Activated CD4-positive, alpha-beta T cell treated with anti-CD3 and anti-CD28 coated beads for 1 hour (primary cell): ENCODE data around the gene KRT80.

Source experiments
- DNase-seq: peaks from one replicate; pipeline ENCODE4 v3.0.0-alpha.2; 2020

The KRT80 gene

DNA sequence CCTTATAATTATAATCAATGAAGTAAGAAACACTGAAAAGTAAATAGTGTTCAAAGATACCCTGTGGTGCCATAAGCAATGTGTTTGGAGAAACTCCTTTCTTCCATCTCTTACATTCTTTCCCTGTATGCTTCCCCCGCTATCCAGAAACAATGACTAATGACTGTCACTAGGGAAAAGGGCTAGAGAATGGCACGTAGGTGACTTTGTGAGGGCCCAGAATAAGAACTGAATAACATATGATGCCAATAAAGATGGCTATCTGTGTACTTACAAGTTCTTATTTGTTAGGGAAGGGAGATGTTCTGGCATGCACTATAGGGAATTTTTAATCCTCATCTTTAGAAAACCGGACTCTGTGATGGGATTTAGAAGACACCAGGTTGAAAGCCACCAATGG, 36.6 kb upstream of the KRT80 start:
- no peak for DNase-seq

DNA sequence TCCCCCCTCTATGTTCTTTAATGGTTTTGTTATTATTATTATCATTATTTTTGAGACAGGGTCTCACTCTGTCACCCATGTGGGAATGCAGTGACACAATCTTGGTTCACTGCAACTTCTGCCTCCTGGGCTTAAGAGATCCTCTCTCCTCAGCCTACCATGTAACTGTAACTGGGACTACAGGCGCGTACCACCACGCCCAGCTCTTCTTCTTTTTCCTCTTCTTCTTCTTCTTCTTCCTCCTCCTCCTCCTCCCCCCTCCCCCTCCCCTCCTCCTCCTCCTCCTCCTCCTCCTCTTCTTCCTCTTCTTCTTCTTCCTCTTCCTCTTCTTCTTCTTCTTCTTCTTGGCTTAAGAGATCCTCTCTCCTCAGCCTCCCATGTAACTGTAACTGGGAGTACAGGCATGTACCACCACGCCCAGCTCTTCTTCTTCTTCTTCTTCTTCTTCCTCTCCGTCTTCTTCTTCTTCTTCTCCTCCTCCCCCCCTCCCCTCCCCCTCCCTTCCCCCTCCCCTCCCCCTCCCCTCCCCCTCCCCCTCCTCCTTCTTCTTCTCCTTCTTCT, 35.9 kb upstream of the KRT80 start:
- DNase-seq, result no peak

DNA sequence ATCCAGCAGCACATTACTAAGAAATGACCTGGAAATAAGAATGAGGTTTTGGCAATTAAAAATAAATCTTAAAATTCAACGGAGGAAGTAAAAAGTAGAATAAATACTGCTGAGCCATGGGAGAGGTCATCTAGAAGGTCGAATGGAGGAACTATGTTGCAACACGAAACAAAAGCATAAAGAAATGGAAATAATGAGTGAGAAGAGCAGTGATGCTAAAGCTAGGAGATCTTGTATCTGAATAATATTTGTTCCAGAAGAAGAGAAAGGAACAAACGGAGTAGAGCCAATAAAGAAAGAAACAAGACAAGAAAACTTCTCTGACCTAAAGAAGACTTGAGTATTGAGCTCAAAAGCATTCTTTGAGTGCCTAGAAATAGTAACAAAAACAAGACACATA, 34.6 kb upstream of the KRT80 start:
- no peak for DNase-seq

DNA sequence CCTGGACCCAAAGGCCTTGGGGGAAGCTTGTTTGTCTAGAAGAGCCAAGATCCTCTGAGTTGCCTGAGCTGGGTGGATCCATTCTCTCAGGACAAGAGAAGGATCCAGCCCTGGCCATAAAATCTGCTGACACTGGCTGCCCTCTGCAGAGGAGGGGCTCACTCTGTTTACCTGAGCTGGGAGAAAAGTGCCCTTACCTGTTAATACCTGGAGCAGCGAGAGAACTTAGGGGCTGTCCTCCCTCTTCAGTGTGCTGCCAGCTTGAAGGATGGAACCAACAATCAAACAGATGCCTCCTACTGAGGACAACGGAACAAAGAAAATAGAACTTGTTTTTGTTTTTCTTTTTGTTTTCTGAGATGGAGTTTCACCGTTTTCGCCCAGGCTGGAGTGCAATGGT, 33.9 kb upstream of the KRT80 start:
- DNase-seq, result no peak

DNA sequence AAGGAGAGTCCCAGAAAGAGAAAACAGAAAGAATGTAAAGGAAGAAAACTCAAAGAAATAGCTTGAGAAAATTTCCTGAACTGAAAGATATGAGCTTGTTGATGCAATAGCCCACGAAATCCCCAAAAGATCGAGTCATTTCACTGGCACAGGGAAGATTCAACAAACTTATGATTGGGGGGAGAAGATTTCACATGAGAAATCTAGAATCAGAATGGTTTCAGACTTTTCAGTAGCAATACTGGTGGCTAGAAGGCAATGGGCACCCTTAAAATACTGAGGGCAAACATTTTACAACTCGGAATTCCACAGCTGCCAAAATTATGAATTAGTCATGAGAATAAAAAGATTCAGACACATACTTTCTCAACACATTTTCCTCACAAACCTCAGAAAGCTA, 32.3 kb upstream of the KRT80 start:
- no peak for DNase-seq

DNA sequence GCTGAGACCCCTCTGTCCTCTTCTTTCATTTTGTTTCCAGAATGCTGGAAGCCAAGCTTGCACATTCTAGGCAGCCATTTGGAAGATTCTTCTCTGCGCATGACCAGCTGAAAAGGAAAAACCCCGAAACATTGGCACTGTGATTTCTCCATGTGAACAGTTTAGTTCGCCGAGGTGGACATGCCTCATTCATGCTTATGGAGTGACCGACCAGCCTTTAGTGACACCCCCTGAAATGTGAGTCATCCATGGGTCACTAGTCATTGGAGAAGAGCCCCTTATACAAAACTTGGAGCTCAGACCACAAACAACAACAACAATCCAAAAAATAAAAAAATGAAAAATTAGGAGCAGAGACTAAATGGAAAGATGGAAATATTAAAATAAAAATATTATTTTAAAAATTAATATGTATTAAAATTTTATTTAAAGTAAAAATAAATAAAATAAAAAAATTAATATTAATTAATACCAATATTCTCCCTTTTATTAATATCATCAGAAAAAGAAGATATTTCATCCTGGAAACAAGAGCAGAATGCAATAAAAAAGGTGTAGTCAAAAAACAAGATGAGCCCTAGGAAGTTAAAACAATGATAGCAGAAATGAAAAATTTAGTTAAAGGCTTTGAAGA, 31.7 kb upstream of the KRT80 start:
- DNase-seq, result no peak

DNA sequence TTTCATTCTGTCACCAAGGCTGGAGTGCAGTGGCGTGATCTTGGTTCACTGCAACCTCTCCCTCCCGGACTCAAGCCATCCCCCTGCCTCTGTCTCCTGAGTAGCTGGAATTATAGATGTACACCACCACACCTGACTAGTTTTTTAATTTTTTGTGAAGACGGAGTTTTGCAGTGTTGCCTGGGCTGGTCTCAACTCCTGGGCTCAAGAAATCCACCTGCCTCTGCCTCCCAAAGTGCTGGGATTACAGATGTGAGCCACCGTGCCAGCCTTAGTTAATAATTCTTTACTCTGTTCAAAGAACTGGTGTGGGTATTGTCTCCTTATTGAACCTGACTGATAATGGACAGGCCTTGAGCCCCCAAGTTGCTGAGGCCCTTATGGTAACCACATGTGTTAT, 30.9 kb upstream of the KRT80 start:
- no peak for DNase-seq

DNA sequence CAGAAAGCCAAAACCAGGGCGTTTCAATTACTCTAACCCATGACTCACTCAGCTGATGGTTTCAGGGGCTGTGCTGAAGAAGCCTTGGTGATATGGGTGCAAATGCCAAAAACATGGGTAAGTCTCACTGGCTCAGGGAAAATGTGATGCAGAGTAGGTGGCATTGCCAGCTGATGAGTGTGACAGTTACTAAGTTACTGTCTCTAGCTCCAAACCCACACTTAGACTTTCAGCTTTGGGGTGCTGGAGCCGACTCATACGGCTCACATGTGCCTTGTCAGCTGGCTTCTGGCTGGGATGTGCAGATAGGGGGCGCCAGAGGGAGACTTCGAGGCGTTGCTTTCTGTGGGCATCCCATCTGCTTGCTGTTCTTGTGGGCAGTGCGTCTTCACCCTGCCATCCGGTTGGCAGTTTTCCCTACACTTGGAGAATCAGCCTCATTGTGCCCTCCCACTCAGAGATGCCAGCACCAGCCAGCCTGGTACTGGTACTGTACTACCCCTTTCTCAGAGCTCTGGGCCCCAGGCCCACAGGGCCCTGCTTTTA, 30.2 kb upstream of the KRT80 start:
- peak; percentile 15 for DNase-seq

DNA sequence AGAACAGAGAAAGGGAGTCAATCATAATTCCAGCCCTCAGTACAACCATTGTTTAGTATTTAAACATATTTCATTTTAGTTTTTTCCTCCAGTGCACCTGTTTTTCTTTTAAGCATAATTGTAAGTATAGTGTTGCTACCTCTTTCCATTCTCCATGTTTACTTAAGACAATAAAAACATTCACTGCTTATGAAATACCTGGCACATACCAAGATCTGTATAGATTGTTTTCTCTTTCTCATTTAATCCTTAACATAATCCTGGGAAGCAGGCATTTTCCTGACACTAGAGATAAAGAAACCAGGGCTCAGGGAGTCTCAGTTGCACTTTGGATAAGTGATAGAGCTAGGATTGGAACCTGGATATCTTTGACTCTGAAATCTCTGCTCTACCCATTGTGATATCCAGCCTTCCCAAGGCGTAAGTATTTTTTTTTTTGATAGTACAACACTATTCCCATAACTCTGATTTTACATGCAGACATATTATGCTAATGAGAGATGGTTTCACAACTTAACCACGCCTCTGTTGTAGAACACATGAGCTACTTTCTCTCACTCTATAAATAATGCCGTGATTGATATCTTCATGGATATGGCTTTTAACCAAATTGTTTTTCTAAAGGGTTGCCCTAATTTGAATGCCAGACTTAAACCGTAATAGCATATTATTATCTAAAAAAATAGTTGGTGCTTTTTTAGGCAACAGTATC, 29.4 kb upstream of the KRT80 start:
- no peak for DNase-seq

DNA sequence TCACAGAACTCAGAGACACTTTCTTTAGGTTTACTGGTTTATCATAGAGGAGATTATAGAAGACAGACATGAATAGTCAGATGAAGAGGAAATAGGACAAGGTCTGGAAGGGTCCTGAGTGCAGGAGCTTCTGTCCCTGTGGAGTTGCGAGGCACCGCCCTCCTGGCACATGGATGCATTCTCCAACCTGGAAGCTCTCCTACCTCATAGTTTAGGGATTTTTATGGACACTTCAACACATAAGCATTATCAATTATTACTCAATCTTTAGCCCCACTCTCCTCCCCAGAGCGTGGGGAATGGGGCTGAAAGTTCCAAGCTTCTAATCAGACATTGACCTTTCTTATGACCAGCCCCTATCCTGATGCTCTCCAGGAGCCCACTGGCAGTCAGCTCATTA, 28.7 kb upstream of the KRT80 start:
- no peak for DNase-seq

DNA sequence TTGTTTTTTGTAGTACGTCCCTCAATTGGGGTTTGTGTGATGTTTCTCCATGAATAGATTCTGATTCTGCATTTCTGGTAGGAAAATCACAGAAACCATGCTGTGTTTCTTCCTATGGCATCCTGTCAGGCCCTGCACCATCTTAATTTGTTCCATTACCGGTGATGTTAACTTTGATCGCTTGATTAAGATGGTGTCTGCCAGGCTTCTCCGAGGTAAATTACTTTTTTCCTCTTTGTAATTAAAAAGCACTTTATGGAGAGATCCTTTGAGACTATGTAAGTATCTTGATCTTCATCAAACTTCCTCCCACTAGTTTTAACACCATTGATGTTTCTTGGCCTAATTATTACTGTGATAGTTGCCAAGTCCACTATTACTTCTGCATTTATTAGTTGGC, 26.2 kb upstream of the KRT80 start:
- no peak for DNase-seq

DNA sequence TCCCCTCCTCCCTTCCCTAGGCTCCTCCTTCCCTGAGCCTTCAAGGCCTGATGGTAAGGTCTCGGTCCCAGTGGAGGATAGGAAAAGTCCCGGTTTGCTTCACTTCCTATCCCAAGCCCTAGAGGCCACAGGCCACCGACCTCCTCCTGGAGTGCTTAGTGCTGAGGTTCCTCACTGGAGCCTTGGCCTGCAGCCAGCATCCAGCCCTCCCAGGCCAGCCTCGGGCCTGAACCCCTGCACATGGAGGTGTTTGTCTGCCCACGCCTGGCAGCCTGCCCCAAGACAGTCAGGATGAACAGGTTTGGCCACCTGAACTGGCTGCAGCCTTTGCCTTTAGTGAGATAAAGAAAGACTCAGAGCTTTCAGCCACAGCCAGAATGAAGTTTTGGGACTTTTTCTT, 25.4 kb upstream of the KRT80 start:
- no peak for DNase-seq

DNA sequence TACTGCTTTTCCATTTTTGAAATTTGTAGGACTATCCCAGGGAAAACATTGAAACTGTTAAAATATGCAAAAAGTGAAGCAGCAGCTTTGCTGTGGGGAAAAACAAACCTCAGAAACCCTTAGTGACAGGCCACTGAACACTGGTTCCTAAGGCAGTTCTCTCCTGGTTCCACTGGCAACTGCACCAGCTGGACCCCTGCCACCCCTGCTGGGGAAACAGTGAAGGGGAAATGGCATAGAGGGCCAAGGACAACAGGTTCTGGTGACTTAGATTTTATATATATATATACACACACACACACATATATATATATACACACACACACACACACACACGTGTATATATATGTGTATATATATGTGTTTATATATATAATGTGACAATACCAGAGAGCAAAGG, 25.0 kb upstream of the KRT80 start:
- no peak for DNase-seq

DNA sequence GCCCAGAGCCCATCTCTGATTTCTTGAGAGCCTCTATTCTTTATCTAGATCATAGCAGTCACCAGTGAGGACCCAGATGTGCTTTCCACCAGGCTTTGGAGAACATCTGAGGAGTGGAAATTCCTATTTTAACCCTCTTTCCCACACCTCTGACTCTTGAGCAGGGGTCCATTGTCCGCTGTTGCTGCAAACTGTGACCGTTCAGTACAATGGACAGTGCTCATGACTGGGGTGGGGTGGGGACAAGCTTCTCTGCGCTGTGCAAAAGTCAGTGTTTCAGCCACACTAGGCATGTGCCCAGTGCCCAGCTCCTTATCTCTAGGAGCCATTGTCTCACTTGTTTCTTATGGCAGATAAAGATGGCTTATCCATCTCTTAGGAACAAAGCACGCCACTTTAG, 24.3 kb upstream of the KRT80 start:
- DNase-seq, result no peak

DNA sequence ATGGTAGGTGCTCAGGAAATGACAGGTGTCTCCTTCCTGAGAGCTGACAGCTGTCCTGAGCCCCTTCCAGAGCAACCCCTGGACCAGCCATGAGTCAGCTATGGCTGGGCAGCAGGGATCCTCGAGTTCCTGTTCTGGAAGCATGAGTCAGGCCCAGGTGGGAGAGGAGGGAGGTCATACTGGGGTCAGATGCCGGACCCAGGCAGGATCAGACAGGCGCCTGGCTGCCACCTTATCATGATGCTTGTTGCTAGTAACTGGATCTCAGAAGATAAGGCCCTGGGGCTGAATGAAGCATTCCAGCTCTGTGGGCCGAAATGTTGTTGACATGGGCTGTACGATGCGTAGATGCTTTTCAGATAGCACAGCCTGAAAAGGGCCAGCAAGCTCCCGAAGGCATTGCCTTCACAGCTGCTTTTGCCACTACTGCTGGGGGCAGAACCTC, 23.8 kb upstream of the KRT80 start:
- DNase-seq, result no peak

DNA sequence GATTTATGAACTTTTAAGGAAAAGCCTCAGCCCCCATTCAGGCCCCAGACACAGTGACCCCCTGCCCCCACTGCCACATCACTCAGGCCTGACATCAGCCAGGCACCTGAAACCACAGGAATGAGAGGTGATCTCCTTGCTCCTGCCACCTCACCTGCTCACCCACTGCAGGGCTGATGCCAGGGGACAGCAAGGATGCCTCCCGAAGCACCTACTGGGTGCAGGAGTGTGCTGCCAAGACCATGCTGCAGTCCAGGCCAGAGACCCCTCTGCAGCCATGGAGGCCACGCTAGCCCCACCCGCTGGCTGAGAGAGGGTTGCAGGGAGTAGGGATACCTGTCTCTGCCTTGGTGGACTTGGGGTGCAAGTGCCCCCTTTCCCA, 22.6 kb upstream of the KRT80 start:
- no peak for DNase-seq

DNA sequence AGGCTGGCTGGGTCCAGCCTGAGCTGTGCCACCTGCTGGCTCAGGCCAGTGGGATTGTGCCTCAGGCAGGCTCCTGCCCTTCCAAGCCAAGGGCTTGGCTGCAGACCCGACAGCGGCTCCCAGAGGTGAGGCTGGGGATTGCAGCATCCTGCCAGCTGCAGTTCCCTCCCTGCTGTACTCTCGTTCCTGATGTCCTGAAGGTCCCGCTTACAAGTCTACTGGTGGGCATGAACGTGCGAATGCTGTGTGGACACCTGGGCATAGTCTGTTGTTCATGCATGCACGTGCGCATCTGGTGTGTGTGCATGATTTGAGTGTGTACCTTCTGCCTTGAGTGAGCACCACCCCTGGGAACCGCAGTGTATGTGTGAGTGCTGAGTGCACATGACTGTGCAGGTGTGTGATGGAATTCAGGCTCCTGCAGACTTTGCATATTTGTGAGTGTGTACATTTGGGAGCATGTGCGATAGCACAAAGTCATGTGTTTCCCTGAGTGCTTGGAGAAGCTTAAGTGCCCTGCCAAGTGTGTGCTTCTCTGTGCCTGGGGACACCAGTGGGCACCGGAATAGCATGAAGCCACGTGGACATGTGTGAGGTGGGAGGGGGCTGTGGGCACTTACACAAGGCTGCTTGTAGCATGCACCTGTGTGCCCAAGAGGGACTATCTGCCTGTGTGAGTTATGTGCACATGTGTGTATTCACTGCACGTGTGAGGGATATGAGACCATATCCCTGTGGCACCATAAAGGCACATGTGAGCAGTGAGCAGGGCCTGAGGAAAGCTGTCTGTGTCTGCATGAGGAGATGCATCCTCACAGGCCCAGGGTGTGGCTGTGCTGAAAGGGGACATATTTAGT, 22.0 kb upstream of the KRT80 start:
- DNase-seq, result no peak

DNA sequence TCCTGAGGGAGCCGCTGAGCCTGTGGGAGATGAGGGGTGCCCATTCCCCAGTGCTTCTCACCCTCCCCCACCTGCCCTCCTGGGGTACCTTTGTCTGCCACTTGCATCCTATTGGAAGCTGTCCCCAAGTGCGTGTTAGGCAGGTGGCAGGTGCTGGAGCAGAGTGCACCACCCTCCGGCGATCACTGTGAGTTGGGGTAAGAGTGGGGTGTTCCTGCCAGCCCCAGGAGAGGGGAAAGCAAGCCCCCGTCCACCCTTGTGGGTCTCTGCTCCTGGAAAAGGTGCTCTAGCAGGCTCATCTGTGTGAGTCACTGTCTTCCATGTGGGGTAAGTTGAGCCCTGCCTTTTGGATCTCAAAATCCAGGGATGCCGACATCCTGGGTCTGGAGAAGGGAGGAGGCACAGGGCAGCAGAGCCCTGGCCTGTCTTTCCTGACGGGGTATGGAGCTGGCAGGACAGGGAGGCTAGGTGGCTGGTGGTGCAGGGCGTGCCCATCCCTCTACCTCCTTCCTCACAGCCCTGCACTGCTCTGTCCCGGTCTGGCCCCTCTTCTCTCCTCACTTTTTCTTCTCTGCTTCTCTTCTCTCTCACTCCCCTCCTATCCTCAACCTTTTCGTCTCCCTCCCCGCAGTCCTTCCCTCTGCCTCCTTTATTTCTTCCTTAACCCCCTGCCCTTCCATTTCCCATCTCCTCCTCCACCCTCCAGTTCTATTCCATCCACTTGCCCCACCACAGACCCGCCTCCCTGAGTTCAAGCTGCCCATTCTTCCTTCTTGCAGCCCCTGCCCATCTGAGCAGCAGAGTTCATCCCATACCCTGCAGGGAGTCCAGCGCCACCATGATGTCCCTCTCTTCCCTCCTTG, 21.1 kb upstream of the KRT80 start:
- no peak for DNase-seq

DNA sequence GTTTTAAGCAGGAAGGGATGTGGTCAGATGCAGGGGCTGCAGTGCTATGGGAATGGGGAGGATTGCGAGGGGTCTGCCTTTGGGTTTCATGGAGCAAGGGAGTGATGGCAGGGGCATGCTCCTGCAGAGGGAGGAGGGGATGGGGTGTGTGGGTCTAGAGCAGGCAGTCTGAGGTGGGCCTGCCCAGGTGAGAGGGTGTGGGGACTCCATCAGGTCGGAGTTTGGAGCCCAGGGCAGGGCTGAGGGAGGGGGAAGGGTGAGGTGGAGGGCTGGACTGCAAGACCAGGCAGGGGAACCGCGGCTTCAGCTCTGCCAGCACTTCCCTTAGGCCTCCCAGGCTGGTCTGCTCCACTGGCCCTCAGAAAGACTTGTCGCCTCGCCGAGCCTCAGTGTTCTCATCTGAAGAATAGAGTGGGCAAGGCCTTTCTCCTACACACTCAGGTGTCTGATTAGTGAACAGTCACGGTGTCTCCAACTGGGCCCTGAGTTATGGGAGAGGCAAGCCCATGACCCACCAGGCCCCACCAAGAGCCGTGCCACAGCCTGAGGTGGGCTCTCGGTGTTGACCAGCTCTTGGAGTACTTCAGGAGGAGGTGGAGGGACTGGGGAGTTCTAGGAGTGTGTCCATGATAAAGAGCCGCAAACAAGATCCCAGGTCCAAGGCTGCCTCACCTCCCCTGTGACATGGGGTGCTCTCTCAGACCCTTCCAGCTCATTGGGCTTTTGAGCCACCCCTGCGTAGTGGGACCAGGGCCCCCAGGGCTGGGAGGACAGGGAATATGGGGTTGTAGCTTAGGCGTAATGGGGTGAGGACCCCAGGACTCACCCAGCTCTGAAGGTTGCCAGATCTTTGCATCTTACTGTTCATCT, 20.1 kb upstream of the KRT80 start:
- DNase-seq, result no peak

DNA sequence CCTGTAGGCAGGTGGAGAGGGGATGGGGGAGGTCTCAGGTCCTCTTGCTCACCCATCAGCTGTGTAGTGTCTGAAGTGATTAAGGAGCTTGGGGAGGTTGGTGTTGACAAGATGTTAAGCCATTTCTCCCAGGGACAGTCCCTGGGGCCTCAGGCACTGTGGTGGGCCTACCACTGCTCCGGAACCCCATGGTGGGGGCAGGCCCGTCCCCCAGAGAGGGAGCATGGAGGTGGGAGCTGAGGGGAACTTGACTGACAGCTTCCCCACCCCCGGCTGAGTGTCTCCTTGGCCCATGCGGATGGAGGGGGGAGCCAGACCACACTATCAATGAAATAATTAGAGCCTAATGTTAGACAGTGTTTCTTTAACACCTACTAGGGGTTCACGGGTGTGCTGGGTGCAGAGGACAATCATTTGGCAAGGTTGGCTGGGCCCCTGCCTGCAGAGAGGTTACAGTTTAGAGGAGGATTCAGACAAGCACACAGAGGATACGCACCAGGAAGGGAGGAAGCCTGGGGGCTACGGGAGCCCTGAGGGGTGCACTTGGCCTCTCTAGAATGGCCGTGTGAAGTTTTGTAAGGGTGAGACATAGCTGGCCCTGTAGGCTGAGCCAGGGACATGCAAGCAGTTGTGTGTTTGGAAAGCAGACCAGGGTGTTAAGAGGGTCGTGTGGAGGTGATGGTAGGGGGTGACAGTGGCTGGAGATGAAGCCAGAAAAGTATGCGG, 19.3 kb upstream of the KRT80 start:
- no peak for DNase-seq
